Stimulated activated CD8-positive, alpha-beta memory T cell treated with anti-CD3 and anti-CD28 coated beads, Interleukin-2, amount 100 ng/mL, for 1 hour (primary cell): ENCODE results near the gene NMT1.

ENCODE experiments used
- DNase-seq, 2 donors: peaks; one replicate each; pipeline ENCODE4 v3.0.0-alpha.2; 2020; ENCODE audit warnings: low read depth in 2 of 2

Gene NMT1

DNA sequence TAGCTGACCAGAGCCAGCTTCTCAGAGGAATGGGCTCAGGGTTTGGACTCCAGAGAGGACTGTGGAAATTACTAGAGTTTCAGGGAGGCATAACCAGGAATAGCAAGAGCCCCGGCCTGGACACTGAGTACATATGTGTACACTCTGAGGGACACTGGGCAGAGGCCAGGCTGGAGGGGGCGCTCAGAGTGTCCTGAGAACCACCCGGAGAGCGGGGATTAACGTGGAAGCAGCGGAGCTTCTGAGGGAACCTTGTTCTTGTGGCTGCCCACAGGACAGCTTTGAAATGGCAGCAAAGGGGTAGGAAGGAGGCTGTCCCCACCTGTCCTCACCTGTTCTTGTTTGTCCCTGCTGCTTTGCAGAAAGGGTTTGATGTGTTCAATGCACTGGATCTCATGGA lies 43.4 kb downstream of the NMT1 start:
- DNase-seq = no peak

DNA sequence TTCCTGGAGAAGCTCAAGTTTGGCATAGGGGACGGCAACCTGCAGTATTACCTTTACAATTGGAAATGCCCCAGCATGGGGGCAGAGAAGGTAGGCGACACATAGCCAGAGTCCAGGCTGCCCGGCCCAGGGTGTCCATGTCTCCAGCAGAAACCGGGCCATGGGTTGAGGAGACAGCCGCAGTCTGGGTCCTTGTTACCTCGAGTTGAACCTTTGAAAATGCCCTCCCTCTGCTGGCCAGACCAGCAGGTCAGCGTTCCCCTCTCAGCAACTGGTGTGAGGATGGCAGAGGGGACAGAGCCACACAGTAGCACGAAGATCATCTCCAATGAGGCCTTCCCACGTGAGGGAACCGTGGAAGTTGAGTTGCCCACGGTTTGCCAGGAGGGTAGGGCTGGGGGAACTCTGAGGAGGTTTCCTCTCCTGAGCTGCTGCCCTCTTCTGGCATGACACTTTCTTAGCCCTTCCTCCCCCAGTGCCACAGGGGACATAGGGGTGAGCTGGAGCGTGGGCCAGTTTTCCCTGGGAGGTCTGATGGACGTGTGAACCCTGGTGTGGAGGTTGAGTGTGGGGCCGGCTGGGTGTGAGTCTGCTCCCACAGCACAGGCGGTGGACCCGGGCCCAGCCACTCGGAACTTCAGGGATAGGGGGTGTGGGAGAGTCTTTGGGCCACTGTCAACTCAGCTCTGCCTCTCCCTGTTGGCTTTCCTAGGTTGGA lies 43.9 kb downstream of the NMT1 start:
- no peak for DNase-seq

DNA sequence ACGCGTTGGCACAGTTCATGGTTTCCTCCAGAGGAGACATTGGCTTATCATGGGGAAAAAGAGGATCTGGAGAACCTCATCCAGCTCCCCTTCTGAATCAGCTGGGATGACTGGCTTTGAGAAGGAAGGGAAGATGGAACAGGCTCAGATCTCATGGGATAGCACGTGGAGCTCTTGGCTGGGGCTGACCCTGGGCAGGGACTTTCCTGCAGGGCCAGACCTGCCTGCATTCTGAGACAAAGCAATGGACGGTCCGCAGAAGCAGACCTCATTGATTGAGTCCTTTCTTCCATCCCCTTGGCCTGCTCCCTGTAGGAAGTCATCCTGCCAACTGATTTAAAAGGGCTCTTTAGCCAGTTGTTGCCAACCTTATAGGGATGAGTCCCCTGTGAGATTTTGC lies 45.0 kb downstream of the NMT1 start:
- no peak for DNase-seq

DNA sequence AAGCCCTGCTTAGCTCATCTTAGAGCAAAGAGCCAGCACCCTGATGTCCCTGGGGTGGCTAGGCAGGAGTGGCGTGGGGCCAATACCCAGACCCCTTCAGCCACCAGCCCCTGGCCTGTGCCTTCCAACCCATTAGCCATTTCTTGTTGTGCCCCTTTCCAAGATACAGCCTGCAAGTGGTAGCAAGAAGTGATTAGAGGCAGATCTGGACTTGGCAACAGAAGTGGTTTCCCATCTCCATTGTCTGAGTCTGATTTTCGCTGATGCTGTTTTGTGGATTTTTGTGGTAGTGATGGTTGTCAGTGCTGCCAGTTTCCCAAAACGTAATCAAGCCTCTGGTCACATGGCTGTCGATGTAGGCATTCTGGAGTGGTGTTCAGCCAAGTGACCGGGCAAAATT lies 45.5 kb downstream of the NMT1 start:
- no peak for DNase-seq

DNA sequence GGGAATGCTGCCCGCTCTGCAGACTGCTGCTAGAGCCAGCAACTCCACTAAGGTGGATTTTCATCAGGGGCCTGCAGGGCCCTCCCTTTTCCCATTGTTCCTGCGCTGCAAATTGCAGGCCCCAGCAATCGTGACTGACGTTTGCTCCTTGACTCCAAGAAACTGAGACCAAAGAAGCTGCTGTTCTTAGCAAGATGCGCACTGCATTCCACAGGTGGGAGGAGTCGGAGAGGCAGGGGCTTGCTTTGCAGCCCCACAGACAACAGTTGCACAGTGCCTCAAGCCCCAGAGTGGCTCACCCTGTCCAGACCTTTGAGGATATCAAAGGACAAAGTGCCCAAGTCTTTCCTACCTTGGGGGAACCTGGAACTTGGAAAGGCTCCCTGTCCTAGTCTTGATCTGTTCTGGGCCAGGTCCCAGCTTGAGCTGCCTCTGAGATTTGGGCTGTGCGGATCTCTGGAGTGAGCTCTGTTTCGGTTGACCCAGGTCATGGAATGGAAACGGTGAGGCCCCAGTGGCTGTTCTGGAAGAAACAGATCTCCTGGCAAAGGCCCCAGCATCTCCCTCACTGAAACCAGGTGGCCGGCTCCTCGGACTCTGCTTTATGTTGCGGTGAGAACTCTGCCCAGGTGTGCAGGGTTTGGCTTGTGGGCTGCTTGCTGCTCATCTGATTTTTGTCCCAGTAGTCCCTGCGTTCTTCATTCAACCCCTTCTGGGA lies 46.3 kb downstream of the NMT1 start:
- DNase-seq = no peak

DNA sequence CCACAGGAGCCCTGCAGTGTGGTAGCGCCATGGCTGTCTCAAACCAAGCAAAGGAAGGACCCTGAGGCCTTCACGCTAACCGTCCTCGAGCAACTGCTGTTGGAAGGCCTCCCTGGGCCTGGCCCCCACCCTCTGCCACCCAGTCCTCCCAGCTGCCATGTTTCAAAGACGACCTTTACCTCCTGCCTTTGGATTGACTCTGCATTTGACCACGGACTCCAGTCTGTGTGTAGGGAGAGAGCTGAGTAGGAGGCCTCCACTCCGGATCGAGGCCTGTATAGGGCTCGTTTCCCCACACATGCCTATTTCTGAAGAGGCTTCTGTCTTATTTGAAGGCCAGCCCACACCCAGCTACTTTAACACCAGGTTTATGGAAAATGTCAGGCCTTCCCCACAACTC lies 46.9 kb downstream of the NMT1 start:
- no peak for DNase-seq

DNA sequence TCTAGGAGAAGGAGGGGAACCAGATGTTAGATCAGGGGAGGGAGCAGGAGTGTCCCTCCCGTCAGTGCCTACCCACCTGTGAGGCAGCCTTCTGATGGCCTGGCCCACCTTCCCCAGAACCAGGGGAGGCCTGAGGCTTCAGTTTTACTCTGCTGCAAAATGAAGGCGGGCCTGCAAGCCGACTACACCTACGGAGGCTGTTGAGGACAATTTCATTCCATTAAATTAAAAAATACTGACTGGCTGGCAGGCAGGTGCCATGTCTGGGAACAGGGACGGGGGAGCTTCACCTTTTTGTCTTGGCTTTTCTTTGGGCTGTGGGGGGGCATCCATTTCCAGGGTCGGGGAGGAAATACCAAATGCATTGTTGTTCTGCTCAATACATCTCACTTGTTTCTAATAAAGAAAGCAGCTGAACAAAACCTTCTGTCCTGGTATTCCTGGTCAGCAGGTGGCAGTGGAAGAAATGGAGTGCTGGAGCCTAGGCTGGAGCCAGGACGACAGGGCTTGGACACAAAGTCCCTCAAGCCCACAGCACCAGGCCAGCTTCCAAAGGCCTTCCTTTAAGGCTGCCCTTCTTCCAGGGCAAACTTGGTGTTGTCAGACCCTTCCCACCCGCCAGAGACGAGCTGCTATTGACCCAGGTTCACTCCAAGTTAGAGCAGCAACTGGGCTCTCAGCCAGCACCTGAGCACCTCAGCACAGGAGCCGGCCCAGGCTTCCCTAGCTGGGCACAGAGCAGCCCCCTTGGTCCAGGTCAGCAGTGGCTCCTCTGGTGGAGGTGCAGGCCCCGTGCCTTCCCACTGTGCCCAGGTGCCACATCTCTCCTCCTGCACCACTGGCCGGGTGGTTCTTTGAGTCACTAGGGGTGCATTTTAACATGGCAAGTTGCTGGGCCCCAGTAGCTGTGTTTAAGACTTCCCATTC lies 47.7 kb downstream of the NMT1 start:
- no peak for DNase-seq

DNA sequence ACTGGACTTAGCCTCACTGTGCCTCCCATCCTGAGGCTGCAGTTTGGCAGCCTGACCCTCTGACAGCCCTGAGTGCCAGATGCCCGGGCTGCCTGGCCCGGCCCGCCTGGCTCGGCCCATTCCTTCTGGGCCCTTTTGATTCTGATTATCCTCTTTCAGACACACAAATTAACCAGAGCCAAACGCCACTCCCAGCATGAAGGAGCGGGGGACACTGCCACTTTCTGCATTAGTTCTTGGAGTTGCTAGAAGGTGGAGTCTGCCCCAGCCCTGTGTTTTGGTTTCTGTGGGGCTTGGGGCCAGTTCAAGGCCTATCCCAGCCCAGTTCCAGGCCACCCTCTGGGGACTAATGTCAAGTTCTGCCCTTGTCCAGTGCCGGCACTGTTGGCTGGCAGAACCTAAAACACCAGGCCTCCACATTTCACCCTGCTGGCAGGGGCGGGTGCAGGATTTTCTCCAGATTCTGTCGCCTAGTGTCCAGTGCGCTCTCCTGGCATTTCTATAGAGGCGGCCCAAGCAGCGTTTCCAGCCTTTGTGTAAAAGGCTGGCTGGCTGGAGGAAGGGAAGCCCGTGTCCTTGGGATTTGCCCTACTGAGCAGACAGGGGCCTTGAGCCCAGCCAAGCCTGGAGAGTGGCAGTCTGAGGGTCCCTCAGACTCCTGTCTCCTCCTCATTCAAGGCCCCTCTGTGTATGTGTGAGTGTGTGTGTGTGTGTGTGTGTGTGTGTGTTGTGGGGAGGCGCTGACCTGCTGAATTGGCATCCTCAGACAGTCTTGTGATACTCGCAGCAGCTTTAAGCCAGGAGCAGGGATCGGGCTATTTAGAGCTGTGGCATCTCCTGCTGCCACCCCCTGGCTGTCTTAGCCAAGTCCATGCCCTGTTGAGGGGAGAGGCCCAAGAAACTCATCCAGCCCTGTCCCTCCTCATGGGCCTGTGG lies 49.8 kb downstream of the NMT1 start:
- no peak for DNase-seq

DNA sequence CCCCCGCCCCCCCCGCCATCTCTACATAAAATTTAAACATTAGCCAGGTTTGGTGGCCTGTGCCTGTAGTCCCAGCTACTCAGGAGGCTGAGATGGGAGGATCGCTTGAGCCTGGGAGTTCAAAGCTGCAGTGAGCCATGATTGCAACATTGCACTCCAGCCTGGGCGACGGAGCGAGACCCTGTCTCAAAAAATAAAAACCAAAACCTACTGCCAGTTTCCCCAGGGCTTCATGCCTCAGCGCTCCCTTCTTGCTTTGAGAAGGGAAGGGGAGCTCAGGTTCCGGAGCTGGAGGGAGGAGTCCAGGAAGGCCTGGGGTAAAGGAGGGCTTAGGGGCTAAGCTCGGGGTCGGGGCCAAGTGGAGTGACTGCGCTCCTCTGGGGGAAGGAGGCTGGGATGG lies 50.7 kb downstream of the NMT1 start:
- no peak for DNase-seq

DNA sequence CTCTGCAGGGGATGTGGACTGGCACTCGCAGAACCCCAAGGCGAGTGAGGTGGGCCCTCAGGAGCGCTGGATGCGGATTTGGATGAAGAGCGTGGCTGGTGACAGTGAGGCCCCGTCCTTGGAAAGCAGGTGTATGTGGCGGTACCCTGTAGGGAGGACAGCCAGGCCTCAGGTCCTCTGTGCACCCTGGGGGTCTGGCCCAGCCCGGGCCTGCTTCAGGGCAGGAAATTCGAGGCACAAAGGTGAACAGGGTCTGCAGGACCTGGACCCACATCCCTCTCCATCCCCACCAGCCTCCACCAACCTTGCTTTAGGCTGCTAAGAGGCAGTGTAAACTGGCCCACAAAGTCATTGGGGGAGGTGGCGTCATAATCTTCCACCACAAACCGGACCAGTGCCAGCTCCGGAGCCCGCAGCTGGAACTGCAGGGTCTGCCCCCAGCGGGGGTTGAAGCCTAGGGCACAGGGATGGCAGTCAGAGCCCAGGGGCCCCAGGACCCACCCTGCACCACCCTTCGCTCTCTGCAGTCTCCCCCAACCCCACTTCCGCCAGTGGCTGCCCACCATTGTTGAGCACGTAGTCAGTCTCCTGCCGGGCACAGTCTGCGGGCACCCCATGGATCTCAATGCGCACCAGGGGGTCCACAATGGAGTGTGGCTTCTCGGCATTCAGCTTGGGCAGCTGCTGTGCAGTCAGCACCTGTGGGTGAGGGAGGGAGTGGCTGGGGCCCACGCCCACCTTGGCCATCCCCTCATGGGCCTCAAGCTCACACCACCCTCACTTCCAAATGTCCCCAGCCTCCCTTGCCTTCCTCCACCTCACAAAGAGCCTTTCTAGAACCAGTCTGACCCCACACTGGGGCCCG lies 51.7 kb downstream of the NMT1 start:
- no peak for DNase-seq

DNA sequence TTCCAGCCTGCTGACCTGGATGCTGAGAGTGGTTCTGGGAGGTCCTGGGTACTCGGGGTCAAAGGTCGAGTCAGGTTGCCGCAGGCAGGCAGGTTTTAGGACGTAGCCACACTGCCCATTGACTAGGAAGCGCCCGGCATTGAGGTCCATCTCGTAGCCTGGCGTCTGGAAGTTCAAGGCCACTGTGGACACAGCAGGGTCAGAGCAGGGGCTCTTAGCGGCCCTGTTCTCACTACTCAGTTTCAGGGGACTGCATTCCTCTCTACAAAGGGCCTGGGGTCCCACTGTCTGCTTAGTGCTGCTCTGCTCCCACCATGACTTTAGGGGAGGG lies 52.3 kb downstream of the NMT1 start:
- no peak for DNase-seq

DNA sequence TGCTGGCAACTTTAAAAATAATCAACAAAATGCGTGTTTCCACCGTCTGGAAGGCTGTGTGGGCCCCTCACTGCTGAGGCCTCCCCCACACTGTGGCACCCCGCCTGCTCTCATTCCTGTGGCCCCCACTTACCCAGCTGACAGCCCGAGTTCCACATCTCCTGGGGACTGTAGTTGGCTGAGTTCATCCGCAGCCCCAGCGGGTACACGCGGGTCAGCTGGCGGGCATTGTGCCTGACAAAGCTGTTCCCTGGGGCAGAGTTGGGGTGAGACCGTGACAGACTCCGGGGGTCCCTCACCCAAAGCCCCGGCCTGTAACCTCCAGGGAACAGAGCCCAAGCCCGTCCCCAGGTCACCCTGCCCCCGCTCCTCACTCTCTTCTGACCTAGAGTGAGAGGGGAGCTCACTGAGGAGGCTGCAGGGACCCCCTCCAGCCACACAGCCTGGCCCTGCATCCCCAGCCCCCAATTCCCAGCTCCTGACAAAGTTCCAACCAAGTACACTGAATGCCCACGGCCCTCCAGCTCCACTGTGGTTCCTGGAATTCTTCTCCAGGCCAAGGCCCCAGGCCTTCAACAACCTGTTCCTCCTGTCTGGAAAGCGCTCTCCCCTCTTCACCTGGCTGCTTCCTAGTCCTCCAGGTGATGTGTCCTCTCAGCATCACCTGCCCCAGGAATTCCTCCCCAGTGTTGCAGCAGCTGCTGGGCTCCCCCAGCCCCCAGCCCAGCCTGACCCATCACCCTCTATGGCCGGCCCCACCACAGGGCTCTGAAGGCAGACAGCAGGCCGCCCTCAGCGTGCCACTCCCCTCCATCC lies 53.2 kb downstream of the NMT1 start:
- DNase-seq = no peak

DNA sequence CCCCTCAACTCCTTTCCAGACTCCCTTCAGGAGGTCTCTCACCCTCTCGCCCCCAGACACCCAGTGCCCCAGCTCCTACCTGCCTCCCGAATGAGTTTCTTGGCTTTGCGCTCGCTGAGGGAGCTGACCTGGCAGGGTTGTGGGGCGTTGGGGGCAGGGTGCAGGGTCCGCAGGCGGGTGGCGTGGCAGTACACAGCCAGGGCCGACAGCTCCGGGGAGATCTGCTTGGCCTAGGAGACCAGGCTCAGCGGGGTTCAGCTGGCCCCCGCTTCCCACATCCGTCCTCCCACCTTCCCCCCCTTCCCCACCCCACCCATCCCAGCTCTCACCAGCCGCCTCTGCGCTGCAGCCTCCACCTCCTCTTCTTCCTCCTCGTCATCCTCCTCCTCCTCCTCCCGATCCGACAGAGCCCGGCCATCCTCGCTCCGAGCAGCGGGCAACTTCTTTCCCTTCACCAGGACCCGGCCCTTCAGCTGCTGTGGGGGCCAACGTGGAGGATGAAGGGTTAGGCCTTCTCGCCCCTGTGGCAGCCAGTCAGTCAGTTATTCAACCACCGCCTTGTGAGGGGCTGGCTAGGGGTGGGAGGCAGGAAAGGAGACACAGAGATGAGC lies 54.0 kb downstream of the NMT1 start:
- no peak for DNase-seq

DNA sequence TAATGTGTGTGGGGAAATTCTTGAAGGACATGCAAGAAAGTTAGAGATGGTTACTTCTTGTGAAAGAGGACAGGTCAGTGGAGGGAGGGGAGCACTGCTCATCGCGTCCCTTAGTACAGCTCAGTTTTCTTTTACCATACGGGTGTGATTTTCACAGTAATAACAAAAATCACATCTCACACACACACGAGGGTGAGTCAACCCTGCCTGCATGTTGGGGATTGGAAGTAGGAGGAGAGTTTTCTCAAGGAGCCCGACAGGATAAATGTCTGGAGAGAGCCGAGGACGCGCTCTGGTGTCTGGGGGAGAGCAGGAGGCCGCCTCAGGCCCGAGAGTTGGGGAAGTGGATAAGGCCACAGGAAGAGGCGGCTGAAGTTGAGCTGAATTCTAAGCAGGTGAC lies 54.8 kb downstream of the NMT1 start:
- DNase-seq = no peak

DNA sequence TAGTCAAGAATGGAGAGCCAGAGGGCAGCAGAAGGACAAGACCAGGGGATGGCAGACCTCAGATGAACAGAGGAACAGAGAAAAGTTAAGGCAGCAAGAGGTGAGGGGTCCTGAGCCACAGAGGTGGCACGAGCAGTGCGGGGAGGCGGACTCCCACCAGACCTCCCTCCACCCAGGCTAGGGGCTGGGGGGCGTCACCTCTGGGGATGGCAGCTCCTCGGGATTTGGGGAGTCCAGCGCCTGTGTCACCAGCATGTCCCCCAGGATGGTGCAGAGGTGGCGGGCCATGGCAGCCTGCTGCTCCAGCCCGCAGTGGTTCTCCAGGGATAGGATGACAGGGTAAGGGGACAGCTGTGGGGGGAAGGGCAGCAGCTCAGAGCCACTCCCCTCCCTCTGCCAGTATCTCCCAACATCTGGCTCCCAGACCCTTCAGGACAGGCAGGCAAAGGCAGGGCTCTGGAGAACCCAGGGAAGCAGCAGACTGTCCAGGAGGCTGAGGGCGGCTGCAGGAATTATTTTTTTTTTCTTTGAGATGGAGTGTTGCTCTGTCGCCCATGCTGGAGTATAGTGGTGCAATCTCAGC lies 55.4 kb downstream of the NMT1 start:
- DNase-seq = no peak

DNA sequence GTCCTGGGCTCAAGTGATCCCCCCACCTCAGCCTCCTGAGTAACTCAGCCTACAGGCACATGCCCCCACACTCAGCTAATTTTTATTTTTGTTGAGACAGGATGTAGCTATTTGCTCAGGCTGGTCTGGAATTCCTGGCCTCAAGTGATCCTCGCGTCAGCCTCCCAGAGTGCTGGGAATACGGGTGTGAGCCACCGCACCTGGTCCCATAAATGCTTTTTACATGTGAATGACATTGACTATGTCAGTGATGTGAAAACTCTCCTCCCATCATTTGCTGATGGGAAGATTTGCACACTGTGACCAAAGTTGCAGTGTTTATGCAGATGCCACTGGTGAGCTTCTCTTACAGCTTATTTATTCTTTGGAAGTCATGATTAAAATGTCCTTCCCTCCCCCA lies 56.2 kb downstream of the NMT1 start:
- DNase-seq = no peak

DNA sequence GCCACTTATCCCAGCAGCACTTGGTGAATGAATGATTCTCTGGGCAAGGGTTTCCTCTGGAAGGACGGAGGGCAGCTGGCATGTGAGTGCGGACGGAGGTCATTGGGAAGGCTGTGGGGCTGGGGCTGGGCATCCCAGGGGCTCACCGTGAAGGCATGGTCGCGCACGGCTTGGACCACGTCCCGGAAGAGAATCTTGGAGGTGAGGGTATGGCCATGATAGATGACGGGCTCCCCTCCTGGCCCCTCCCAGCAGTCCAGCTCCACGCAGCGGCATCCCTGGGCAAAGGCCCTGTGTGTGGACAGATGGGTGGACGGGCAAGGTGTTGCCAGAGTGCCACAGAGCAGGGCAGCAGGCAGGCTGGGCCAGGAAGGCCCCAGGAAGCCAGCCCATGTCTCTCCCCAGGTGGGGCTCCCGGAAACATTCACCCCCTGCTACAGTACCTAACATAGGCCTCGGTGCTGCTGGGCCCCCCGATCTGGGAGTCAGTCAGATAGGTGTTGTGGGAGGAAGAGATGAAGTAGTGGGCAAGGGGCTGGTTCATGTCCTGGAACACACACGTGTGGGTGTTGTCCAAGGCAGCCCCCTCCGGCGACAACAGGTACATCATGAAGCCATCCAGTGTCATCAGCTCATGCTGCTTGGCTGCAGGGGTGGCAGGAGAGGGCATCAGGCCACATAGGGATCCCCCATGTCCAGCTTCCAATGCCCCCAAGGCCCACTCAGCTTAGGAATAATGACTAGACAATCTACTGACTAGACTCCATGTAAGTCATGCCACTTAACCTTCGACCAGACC lies 56.9 kb downstream of the NMT1 start:
- DNase-seq = no peak

DNA sequence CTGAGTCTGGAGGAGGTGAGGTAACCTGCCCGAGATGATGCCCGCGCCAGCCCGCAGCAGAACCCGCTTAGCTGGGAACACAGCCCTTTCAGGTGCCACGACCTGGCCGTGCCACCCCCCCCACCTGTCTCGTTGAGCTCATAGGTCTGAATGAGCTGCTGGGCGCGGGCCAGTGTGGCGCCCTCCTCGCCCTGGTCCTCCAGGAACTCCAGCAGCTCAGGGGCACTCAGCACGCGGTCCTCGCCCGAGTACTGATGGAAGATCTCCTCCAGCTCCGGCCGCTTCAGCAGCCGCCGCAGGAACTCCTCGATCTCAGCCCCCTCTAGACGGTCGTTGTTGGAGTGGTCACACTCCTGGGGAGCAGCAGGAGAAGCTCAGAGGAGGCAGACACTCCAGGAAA lies 57.6 kb downstream of the NMT1 start:
- no peak for DNase-seq
